ENCODE data around the gene MEIOB. TPM values are rescaled to one million over a fixed set of nuclear protein-coding genes. Genes with fewer than 3 reads are reported as not detected.
"Not testable (repeated sequence)": the region's sequence is repeated elsewhere in the genome, so short reads cannot be mapped to it uniquely, and the experiment has no call there.

Gene MEIOB, protein sequence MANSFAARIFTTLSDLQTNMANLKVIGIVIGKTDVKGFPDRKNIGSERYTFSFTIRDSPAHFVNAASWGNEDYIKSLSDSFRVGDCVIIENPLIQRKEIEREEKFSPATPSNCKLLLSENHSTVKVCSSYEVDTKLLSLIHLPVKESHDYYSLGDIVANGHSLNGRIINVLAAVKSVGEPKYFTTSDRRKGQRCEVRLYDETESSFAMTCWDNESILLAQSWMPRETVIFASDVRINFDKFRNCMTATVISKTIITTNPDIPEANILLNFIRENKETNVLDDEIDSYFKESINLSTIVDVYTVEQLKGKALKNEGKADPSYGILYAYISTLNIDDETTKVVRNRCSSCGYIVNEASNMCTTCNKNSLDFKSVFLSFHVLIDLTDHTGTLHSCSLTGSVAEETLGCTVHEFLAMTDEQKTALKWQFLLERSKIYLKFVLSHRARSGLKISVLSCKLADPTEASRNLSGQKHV
- total RNA-seq (ENCODE audit: low replicate concordance) = 1.9 and 3.7 TPM in 2 replicates

DNA sequence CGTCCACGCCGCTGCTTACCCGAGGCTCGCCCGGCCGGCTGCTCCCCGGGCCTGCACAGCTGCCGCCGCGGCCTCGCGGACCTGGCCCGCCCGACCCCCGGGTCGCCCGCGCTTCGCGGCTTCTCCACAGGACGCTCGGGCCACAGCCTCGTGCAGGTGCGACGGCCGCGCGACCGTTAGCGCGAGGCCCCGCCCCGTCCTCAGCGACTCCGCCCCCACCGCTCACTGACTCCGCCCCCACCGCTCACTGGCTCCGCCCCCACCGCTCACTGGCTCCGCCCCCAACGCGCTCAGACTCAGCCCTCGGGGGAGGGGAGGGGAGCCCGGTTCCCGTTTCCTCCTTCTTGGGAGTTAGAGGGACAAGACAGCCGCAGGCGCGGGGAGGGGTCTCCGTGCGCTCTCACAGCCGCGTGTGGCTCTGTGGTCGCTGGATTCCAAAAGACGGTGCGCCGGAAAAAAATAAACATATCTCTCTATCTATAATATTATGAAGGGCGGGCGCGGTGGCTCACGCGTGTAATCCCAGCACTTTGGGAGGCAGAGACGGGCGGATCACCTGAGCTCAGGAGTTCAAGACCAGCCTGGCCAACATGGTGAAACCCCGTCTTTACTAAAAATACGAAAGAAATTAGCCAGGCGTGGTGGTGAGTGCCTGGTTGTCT lies at the start of gene MEIOB:
Gene MEIOB, minus strand, starts transcription at position 191 of the 662 bp plus-strand sequence. CDS start 3,989 bp downstream, outside the sequence.
- peaks cover 14% of the 10 kb centered on the region for H3K27me3 Mint-ChIP-seq (ENCODE audit: insufficient read depth, low read depth)

DNA sequence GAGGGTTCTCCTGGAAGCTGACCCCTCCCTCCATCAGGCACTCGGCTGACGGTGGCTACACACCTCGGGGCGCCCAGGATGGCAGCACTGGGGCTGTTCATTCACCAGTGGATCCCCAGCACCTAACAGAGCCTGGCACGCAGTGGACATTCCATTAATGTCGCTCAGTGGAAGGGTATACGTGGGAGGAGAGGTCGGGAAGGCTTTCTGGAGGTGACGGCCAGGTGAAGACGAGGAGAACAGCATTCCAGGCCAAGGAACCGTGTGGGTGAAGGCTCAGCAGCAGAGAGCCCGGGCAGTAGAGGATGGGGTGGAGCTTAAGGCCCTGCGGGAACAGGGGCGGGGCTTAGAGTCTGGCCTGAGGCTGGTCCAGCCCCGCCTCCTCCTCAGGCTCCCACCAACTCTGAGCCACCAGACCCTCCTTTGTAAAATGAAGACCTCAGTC lies 48.8 kb upstream of the MEIOB start:
- H3F3A ChIP-seq (ENCODE audit: low read depth) = peaks cover 31% of the 10 kb centered on the region
- no peak overlapping the region for H3K9ac ChIP-seq
- TF ChIP-seq EZH2phosphoT487 (IDR thresholded peaks at IDR 0.05) = no peak
- TF ChIP-seq, protein P1, sequence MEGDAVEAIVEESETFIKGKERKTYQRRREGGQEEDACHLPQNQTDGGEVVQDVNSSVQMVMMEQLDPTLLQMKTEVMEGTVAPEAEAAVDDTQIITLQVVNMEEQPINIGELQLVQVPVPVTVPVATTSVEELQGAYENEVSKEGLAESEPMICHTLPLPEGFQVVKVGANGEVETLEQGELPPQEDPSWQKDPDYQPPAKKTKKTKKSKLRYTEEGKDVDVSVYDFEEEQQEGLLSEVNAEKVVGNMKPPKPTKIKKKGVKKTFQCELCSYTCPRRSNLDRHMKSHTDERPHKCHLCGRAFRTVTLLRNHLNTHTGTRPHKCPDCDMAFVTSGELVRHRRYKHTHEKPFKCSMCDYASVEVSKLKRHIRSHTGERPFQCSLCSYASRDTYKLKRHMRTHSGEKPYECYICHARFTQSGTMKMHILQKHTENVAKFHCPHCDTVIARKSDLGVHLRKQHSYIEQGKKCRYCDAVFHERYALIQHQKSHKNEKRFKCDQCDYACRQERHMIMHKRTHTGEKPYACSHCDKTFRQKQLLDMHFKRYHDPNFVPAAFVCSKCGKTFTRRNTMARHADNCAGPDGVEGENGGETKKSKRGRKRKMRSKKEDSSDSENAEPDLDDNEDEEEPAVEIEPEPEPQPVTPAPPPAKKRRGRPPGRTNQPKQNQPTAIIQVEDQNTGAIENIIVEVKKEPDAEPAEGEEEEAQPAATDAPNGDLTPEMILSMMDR (IDR thresholded peaks at IDR 0.05) = no peak
- TF ChIP-seq EZH2 (IDR thresholded peaks at IDR 0.05) = no peak
- H3K27me3 ChIP-seq = peaks cover 92% of the 10 kb centered on the region
- no peak overlapping the region for H2AFZ ChIP-seq (replicated peaks)
- peaks cover 25% of the 10 kb centered on the region for H4K20me1 ChIP-seq (ENCODE audit: low read depth)
- H3K4me2 ChIP-seq = peak overlapping the region; percentile 67
- Mint-ChIP-seq H3K4me1 (peaks cover 20% of the 10 kb centered on the region), H3K27me3 (ENCODE audit: insufficient read depth, low read depth) (peaks cover 52% of the 10 kb centered on the region), H3K27ac (no peak overlapping the region), H3K4me3 (peak overlapping the region; percentile 9), H3K9me3 (no peaks in the 10 kb centered on the region), H3K36me3 (no peaks in the 10 kb centered on the region)
- H3K27ac ChIP-seq = no peak overlapping the region
- no peaks in the 10 kb centered on the region for H3K79me2 ChIP-seq (ENCODE audit: low read depth)
- no peaks in the 10 kb centered on the region for H3K36me3 ChIP-seq
- DNase-seq (ENCODE audit: low spot score) = peak; percentile 93
- H3K4me3 ChIP-seq = no peak overlapping the region
- no peaks in the 10 kb centered on the region for H3K9me3 ChIP-seq (ENCODE audit: low read depth)
- H3K4me1 ChIP-seq = peaks cover 37% of the 10 kb centered on the region

More for the DNA sequence above, at the start of gene MEIOB:
- Histone ChIP-seq H2AFZ (replicated peaks) (no peak within 1 kb of the TSS), H3K27me3 (peaks cover 62% of the 10 kb centered on the region), H3K36me3 (no peaks in the 10 kb centered on the region), H3K27ac (no peak within 1 kb of the TSS), H3K4me2 (peak within 1 kb of the TSS; percentile 60), H3K9ac (no peak within 1 kb of the TSS), H3K4me3 (peak within 1 kb of the TSS; percentile 27), H3F3A (ENCODE audit: low read depth) (no peaks in the 10 kb centered on the region), H3K79me2 (ENCODE audit: low read depth) (no peaks in the 10 kb centered on the region), H3K4me1 (no peaks in the 10 kb centered on the region), H3K9me3 (ENCODE audit: low read depth) (no peaks in the 10 kb centered on the region), H4K20me1 (ENCODE audit: low read depth) (no peaks in the 10 kb centered on the region)
- Mint-ChIP-seq H3K36me3 (peaks cover 1% of the 10 kb centered on the region), H3K9me3 (peaks cover 3% of the 10 kb centered on the region), H3K27ac (peak within 1 kb of the TSS; percentile 74), H3K4me3 (peak within 1 kb of the TSS; percentile 87), H3K4me1 (peaks cover 8% of the 10 kb centered on the region)
- DNase-seq (ENCODE audit: low spot score) = peak; percentile 87
- TF ChIP-seq EZH2 (IDR thresholded peaks at IDR 0.05) (peak; percentile 61), EZH2phosphoT487 (IDR thresholded peaks at IDR 0.05) (peak; percentile 45)
- TF ChIP-seq, protein P1 (IDR thresholded peaks at IDR 0.05) = no peak

DNA sequence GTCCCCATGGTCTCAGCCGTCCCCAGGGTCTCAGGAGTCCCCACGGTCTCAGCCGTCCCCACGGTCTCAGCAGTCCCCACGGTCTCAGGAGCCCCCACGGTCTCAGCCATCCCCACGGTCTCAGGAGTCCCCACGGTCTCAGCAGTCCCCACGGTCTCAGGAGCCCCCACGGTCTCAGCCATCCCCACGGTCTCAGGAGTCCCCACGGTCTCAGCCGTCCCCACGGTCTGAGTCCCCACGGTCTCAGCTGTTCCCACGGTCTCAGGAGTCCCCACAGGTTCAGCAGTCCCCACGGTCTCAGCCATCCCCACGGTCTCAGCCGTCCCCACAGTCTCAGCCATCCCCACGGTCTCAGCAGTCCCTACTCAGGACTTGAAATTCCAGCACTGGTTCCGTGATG lies 48.2 kb upstream of the MEIOB start:
- not testable (repeated sequence) for H2AFZ ChIP-seq (replicated peaks); H3K79me2 ChIP-seq (ENCODE audit: low read depth); H3K9me3 ChIP-seq (ENCODE audit: low read depth); H3K4me3 ChIP-seq; H3K4me3 Mint-ChIP-seq; H3K27ac Mint-ChIP-seq; H3K36me3 ChIP-seq; H3K9ac ChIP-seq; H3K27ac ChIP-seq; H3K36me3 Mint-ChIP-seq; H3K9me3 Mint-ChIP-seq; H3K4me2 ChIP-seq
- Histone ChIP-seq H4K20me1 (ENCODE audit: low read depth) (peaks cover 25% of the 10 kb centered on the region), H3K27me3 (peaks cover 97% of the 10 kb centered on the region), H3F3A (ENCODE audit: low read depth) (peaks cover 31% of the 10 kb centered on the region), H3K4me1 (peaks cover 37% of the 10 kb centered on the region)
- peaks cover 58% of the 10 kb centered on the region for H3K27me3 Mint-ChIP-seq (ENCODE audit: insufficient read depth, low read depth)
- peaks cover 20% of the 10 kb centered on the region for H3K4me1 Mint-ChIP-seq
- peak; percentile 1 for DNase-seq (ENCODE audit: low spot score)
